Measurements from ENCODE around the gene ZNF385C. TPM values are rescaled to one million over a fixed set of nuclear protein-coding genes. Genes with fewer than 3 reads are reported as not detected.
A peak's percentile ranks its signal among the peaks of the same experiment; 100 is the strongest.

ZNF385C gene
- total and polyA plus RNA-seq, 2 of the 13 experiments (the other 11 are each of a cell fraction or from before 2014, with no cell fraction given), result 2.3 to 6.1 TPM

DNA sequence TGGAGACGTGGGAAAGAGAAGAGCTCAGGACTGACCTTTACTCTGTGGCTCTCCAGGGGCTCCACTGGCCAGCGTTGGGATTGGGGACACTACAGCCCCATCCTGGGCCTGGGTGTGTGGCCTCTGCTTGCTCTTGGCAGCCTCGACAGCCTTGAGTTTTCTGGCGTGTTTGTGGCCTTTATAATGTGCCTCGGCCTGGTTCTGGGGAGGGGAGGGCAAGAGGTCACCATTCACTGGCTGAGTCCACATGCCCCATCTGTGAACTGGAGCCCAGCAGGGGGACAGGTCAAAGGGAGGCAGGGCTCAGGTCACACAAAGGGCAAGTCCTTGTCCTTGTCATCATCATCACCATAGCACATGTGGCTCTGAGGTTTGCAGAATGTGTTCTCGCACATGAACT lies 66.7 kb downstream of the ZNF385C start (continued):
- TF ChIP-seq SOX13 (IDR thresholded peaks at IDR 0.05) (no peak), SOX13 (CRISPR knock-in tag; conservative IDR thresholded peaks at IDR 0.05 in 1 of 2, IDR thresholded peaks at IDR 0.05 in 1 of 2) (peak in 1 of 2 experiments; percentile 36; a peak in 1 of 4 replicates), RXRB (CRISPR knock-in tag; IDR thresholded peaks at IDR 0.05; ENCODE audit: borderline replicate concordance) (peak; percentile 58; the same call in 1 of the 2 replicates), PHF21A (CRISPR knock-in tag; IDR thresholded peaks at IDR 0.05) (peak; percentile 27; the same call in 1 of the 2 replicates), ZBTB1 (CRISPR knock-in tag; IDR thresholded peaks at IDR 0.05; ENCODE audit: borderline replicate concordance) (no peak), SAP130 (CRISPR knock-in tag; IDR thresholded peaks at IDR 0.05; ENCODE audit: low read depth) (peak; percentile 22; the same call in 1 of the 2 replicates), TEAD3 (CRISPR knock-in tag; optimal IDR thresholded peaks at IDR 0.05; ENCODE audit: borderline replicate concordance) (peak; percentile 50), ESRRA (CRISPR knock-in tag; IDR thresholded peaks at IDR 0.05; ENCODE audit: low read depth) (peak; percentile 98), TARDBP (CRISPR knock-in tag; IDR thresholded peaks at IDR 0.05) (peak; percentile 52; the same call in 1 of the 2 replicates), NR2C2 (CRISPR knock-in tag; IDR thresholded peaks at IDR 0.05; ENCODE audit: borderline replicate concordance) (peak; percentile 80), ZMYM3 (CRISPR knock-in tag; IDR thresholded peaks at IDR 0.05) (peak; percentile 62; the same call in 1 of the 2 replicates), NR2F1 (CRISPR knock-in tag; IDR thresholded peaks at IDR 0.05) (peak; percentile 80 to 91), NR2F6 (IDR thresholded peaks at IDR 0.05) (peak; percentile 94), NR2F6 (CRISPR knock-in tag; IDR thresholded peaks at IDR 0.05) (peak; percentile 95), FOXO1 (CRISPR knock-in tag; IDR thresholded peaks at IDR 0.05) (0 out of 2 replicates have a peak, but pooled peaks have one; percentile 19), EP300 (IDR thresholded peaks at IDR 0.05; ENCODE audit: low read depth in 2 of 2, low read length in 2 of 2) (peak in 1 of 2 experiments; percentile 34; a peak in 1 of 4 replicates), EP300 (CRISPR knock-in tag; IDR thresholded peaks at IDR 0.05; ENCODE audit: borderline replicate concordance) (no peak), GFI1 (CRISPR knock-in tag; IDR thresholded peaks at IDR 0.05; ENCODE audit: borderline replicate concordance) (no peak), RXRA (CRISPR knock-in tag; IDR thresholded peaks at IDR 0.05) (peak; percentile 97), HMG20A (CRISPR knock-in tag; IDR thresholded peaks at IDR 0.05; ENCODE audit: borderline replicate concordance) (no peak)
- TF ChIP-seq, protein P1, sequence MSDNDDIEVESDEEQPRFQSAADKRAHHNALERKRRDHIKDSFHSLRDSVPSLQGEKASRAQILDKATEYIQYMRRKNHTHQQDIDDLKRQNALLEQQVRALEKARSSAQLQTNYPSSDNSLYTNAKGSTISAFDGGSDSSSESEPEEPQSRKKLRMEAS (IDR thresholded peaks at IDR 0.05), result peak; percentile 46; the same call in 1 of the 2 replicates
- TF ChIP-seq, protein P2, sequence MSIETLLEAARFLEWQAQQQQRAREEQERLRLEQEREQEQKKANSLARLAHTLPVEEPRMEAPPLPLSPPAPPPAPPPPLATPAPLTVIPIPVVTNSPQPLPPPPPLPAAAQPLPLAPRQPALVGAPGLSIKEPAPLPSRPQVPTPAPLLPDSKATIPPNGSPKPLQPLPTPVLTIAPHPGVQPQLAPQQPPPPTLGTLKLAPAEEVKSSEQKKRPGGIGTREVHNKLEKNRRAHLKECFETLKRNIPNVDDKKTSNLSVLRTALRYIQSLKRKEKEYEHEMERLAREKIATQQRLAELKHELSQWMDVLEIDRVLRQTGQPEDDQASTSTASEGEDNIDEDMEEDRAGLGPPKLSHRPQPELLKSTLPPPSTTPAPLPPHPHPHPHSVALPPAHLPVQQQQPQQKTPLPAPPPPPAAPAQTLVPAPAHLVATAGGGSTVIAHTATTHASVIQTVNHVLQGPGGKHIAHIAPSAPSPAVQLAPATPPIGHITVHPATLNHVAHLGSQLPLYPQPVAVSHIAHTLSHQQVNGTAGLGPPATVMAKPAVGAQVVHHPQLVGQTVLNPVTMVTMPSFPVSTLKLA (IDR thresholded peaks at IDR 0.05), result no peak
- TF ChIP-seq, protein P3, sequence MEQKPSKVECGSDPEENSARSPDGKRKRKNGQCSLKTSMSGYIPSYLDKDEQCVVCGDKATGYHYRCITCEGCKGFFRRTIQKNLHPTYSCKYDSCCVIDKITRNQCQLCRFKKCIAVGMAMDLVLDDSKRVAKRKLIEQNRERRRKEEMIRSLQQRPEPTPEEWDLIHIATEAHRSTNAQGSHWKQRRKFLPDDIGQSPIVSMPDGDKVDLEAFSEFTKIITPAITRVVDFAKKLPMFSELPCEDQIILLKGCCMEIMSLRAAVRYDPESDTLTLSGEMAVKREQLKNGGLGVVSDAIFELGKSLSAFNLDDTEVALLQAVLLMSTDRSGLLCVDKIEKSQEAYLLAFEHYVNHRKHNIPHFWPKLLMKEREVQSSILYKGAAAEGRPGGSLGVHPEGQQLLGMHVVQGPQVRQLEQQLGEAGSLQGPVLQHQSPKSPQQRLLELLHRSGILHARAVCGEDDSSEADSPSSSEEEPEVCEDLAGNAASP (CRISPR knock-in tag; IDR thresholded peaks at IDR 0.05; ENCODE audit: borderline replicate concordance), result peak; percentile 32; the same call in 1 of the 2 replicates
- TF ChIP-seq, protein P4, sequence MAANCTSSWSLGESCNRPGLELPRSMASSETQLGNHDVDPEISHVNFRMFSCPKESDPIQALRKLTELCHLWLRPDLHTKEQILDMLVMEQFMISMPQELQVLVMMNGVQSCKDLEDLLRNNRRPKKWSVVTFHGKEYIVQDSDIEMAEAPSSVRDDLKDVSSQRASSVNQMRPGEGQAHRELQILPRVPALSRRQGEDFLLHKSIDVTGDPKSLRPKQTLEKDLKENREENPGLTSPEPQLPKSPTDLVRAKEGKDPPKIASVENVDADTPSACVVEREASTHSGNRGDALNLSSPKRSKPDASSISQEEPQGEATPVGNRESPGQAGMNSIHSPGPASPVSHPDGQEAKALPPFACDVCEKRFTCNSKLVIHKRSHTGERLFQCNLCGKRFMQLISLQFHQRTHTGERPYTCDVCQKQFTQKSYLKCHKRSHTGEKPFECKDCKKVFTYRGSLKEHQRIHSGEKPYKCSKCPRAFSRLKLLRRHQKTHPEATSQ (CRISPR knock-in tag; IDR thresholded peaks at IDR 0.05; ENCODE audit: borderline replicate concordance), result 0 out of 2 replicates have a peak, but pooled peaks have one; percentile 39
- TF ChIP-seq, protein P5, sequence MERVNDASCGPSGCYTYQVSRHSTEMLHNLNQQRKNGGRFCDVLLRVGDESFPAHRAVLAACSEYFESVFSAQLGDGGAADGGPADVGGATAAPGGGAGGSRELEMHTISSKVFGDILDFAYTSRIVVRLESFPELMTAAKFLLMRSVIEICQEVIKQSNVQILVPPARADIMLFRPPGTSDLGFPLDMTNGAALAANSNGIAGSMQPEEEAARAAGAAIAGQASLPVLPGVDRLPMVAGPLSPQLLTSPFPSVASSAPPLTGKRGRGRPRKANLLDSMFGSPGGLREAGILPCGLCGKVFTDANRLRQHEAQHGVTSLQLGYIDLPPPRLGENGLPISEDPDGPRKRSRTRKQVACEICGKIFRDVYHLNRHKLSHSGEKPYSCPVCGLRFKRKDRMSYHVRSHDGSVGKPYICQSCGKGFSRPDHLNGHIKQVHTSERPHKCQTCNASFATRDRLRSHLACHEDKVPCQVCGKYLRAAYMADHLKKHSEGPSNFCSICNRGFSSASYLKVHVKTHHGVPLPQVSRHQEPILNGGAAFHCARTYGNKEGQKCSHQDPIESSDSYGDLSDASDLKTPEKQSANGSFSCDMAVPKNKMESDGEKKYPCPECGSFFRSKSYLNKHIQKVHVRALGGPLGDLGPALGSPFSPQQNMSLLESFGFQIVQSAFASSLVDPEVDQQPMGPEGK (CRISPR knock-in tag; IDR thresholded peaks at IDR 0.05), result 0 out of 2 replicates have a peak, but pooled peaks have one; percentile 40
